K562 (cell line): Measurements from ENCODE around the gene RNF215. TPM values are rescaled to one million over a fixed set of nuclear protein-coding genes. Genes with fewer than 3 reads are reported as not detected.

Experiments used
- DDX20 ChIP-seq: fragments of 450-650 bp; IDR thresholded peaks from 2 replicates; pipeline ENCODE4 v1.6.1; 2016; ENCODE audit warnings: missing genetic modification characterization, low read depth, mild to moderate bottlenecking, missing compliant biosample characterization, moderate library complexity
- ZNF184 ChIP-seq: sonication (generic); formaldehyde crosslinking; IDR thresholded peaks from 2 replicates; pipeline ENCODE4 v1.5.0; 2020; ENCODE audit warnings: missing genetic modification reagents
- polyA plus RNA-seq, 8 experiments: library from polyadenylated mRNA; depleted of rRNA in 4 of 8; stranded (reverse) in 5 of 8; unstranded in 3 of 8; fragments of >200 nt; fragmentation: Nextera tagmentation in 2 of 8; fragmentation: Illumina TruSeq in 1 of 8; extraction: Ambion mirVana in 2 of 8; extraction: Trizol in 1 of 8; gene quantifications; 2 replicates each; pipeline versions ENCODE4 v1.2.1 to v1.2.3, GENCODE V29; 2011 to 2014; ENCODE audit warnings: inconsistent platforms in 1 of 8, missing spikeins in 1 of 8
- total RNA-seq, 7 experiments: library from RNA; depleted of rRNA in 6 of 7; stranded (reverse); fragments of >200 nt in 6 of 7; fragmentation: Illumina TruSeq in 2 of 7; extraction: Trizol in 2 of 7; gene quantifications; 2 replicates each; pipeline versions ENCODE4 v1.2.1 to v1.2.3, GENCODE V29; 2011 to 2021; ENCODE audit warnings: low replicate concordance in 1 of 7
- TF ChIP-seq, protein P1 (sequence below): fragments of 200-600 bp; sonication (generic); IDR thresholded peaks from one replicate; pipeline ENCODE4 v1.6.1; 2012; ENCODE audit warnings: mild to moderate bottlenecking, low read depth, low read length, inconsistent platforms

Gene RNF215
- total and polyA plus RNA-seq, 9 of the 15 experiments (the other 6 are each of a cell fraction or from before 2014, with no cell fraction given): 0.08 to 9.8 (median 2.7) TPM

DNA sequence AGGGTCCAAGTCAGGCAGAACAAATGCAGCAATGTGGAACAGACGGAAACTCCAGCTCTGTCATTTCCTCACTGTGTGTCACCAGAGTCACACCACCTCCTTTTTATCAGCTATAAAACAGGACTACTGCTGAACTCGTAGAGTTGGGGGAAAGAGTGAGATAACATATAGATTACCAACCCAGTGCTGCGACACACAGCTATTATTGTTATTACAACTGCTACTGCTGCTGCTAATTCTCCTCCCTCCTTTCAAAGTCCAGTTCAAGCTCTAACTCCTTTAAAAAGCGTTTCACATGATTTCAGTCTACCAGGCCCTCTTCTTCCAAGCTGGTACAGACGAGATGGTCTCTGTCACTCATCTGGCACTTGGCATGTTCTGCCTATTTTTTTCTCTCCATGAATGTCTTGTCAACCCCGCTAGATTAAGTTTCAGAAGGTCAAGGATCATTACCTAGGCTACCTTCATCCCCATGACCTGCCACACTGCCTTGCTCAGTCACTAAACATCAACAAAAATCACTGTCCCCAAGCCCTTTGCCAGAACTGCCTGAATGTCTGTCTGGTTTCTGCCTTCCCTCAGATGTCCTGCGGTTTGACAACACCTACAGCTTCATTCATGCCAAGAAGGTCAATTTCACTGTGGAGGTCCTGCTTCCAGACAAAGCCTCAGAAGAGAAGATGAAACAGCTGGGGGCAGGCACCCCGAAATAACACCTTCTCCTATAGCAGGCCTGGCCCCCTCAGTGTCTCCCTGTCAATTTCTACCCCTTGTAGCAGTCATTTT, 34.7 kb upstream of the RNF215 start (continued):
- TF ChIP-seq, protein P1, sequence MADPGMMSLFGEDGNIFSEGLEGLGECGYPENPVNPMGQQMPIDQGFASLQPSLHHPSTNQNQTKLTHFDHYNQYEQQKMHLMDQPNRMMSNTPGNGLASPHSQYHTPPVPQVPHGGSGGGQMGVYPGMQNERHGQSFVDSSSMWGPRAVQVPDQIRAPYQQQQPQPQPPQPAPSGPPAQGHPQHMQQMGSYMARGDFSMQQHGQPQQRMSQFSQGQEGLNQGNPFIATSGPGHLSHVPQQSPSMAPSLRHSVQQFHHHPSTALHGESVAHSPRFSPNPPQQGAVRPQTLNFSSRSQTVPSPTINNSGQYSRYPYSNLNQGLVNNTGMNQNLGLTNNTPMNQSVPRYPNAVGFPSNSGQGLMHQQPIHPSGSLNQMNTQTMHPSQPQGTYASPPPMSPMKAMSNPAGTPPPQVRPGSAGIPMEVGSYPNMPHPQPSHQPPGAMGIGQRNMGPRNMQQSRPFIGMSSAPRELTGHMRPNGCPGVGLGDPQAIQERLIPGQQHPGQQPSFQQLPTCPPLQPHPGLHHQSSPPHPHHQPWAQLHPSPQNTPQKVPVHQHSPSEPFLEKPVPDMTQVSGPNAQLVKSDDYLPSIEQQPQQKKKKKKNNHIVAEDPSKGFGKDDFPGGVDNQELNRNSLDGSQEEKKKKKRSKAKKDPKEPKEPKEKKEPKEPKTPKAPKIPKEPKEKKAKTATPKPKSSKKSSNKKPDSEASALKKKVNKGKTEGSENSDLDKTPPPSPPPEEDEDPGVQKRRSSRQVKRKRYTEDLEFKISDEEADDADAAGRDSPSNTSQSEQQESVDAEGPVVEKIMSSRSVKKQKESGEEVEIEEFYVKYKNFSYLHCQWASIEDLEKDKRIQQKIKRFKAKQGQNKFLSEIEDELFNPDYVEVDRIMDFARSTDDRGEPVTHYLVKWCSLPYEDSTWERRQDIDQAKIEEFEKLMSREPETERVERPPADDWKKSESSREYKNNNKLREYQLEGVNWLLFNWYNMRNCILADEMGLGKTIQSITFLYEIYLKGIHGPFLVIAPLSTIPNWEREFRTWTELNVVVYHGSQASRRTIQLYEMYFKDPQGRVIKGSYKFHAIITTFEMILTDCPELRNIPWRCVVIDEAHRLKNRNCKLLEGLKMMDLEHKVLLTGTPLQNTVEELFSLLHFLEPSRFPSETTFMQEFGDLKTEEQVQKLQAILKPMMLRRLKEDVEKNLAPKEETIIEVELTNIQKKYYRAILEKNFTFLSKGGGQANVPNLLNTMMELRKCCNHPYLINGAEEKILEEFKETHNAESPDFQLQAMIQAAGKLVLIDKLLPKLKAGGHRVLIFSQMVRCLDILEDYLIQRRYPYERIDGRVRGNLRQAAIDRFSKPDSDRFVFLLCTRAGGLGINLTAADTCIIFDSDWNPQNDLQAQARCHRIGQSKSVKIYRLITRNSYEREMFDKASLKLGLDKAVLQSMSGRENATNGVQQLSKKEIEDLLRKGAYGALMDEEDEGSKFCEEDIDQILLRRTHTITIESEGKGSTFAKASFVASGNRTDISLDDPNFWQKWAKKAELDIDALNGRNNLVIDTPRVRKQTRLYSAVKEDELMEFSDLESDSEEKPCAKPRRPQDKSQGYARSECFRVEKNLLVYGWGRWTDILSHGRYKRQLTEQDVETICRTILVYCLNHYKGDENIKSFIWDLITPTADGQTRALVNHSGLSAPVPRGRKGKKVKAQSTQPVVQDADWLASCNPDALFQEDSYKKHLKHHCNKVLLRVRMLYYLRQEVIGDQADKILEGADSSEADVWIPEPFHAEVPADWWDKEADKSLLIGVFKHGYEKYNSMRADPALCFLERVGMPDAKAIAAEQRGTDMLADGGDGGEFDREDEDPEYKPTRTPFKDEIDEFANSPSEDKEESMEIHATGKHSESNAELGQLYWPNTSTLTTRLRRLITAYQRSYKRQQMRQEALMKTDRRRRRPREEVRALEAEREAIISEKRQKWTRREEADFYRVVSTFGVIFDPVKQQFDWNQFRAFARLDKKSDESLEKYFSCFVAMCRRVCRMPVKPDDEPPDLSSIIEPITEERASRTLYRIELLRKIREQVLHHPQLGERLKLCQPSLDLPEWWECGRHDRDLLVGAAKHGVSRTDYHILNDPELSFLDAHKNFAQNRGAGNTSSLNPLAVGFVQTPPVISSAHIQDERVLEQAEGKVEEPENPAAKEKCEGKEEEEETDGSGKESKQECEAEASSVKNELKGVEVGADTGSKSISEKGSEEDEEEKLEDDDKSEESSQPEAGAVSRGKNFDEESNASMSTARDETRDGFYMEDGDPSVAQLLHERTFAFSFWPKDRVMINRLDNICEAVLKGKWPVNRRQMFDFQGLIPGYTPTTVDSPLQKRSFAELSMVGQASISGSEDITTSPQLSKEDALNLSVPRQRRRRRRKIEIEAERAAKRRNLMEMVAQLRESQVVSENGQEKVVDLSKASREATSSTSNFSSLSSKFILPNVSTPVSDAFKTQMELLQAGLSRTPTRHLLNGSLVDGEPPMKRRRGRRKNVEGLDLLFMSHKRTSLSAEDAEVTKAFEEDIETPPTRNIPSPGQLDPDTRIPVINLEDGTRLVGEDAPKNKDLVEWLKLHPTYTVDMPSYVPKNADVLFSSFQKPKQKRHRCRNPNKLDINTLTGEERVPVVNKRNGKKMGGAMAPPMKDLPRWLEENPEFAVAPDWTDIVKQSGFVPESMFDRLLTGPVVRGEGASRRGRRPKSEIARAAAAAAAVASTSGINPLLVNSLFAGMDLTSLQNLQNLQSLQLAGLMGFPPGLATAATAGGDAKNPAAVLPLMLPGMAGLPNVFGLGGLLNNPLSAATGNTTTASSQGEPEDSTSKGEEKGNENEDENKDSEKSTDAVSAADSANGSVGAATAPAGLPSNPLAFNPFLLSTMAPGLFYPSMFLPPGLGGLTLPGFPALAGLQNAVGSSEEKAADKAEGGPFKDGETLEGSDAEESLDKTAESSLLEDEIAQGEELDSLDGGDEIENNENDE: no peak
- TF ChIP-seq DDX20 (no peak), ZNF184 (CRISPR knock-in tag) (no peak)
